ENCODE data around the gene ECSCR. TPM values are rescaled to one million over a fixed set of nuclear protein-coding genes. Genes with fewer than 3 reads are reported as not detected.

Gene ECSCR
- total RNA-seq, 1 donor from 2014 or later, result not detected

DNA sequence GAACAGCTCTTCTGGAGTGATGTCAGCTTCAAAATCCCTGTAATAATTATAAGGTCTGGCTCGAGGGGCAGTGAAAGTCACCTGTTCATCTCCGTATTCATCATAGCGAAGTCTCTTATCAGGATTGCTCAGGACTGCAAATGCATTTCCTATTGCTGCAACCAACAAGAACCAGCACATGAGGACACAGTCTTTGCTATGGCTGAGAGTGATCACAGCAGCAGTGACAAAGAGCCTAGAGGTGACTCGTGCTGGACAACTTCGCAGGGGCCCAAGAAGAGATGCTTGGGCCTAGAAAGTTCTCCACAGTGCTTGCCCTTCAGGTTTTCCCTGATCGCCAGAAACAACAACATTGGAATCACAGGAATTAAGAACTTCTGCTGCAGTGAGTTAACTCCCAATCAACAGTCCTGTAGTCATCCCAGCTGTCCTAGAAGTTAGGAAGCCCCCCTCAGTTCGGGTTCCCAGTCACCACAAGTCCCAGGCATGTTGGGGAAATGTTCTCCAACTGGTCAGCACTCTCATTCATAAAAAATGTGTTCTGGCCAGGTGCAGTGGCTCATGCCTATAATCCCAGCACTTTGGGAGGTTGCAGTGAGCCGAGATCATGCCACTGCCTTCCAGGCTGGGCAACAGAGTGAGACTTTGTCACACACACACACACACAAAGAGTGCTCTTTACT, 36.2 kb downstream of the ECSCR start:
- no peaks in the 10 kb centered on the region for H3K27me3 ChIP-seq (ENCODE audit: control insufficient read depth, insufficient read depth, low read length)
- FAIRE-seq, result no peak
- H3K4me3 ChIP-seq (ENCODE audit: low read depth, low read length), result no peak overlapping the region
- no peaks in the 10 kb centered on the region for H3K36me3 ChIP-seq (ENCODE audit: control insufficient read depth, insufficient read depth, low read length)
- DNase-seq (ENCODE audit: low read depth), result peak; percentile 36
- TF ChIP-seq, protein P1, sequence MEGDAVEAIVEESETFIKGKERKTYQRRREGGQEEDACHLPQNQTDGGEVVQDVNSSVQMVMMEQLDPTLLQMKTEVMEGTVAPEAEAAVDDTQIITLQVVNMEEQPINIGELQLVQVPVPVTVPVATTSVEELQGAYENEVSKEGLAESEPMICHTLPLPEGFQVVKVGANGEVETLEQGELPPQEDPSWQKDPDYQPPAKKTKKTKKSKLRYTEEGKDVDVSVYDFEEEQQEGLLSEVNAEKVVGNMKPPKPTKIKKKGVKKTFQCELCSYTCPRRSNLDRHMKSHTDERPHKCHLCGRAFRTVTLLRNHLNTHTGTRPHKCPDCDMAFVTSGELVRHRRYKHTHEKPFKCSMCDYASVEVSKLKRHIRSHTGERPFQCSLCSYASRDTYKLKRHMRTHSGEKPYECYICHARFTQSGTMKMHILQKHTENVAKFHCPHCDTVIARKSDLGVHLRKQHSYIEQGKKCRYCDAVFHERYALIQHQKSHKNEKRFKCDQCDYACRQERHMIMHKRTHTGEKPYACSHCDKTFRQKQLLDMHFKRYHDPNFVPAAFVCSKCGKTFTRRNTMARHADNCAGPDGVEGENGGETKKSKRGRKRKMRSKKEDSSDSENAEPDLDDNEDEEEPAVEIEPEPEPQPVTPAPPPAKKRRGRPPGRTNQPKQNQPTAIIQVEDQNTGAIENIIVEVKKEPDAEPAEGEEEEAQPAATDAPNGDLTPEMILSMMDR (IDR thresholded peaks at IDR 0.05; ENCODE audit: insufficient read depth, low read length, severe bottlenecking), result no peak

- no peaks in the 10 kb centered on the region for H3K27me3 ChIP-seq (ENCODE audit: control insufficient read depth, insufficient read depth, low read length)
- no peak for DNase-seq (ENCODE audit: low read depth)
- no peak for FAIRE-seq
- TF ChIP-seq, protein P1 (IDR thresholded peaks at IDR 0.05; ENCODE audit: insufficient read depth, low read length, severe bottlenecking), result no peak
- H3K4me3 ChIP-seq (ENCODE audit: low read depth, low read length), result no peak overlapping the region
- H3K36me3 ChIP-seq (ENCODE audit: control insufficient read depth, insufficient read depth, low read length), result no peaks in the 10 kb centered on the region
Measured at GRCh38 chr5:139425497-139425896, 37.0 kb downstream of the ECSCR start.

DNA sequence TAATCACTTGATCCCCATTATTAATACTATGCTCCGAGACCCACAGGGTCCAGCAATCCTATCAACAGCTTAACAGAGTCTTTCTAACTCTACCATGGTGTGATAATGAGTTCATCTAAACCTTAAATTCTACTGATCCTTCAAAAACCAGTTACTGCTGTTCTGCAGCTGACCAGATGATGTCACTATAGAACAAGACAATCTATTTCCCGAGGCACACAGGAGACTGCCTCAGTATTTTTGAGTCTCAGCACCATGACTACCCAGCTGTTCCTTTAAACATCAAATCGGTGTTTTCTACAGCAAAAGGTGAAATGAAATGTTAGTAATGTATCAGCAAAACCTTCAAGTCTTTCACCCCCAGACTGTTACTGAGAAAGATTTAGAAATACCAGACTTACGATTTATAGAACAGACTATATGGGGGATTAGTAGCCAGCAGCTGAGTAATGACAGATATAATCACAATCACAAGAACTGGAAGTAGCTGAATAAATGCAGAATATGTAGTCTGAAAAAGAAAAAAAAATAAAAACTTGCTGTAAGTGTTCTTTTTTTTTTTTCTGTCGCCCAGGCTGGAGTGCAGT, 40.1 kb downstream of the ECSCR start:
- FAIRE-seq (no peak), DNase-seq (ENCODE audit: low read depth) (peak; percentile 70)
- Histone ChIP-seq H3K4me3 (ENCODE audit: low read depth, low read length) (no peak overlapping the region), H3K27me3 (ENCODE audit: control insufficient read depth, insufficient read depth, low read length) (no peaks in the 10 kb centered on the region), H3K36me3 (ENCODE audit: control insufficient read depth, insufficient read depth, low read length) (no peaks in the 10 kb centered on the region)
- TF ChIP-seq, protein P1 (IDR thresholded peaks at IDR 0.05; ENCODE audit: insufficient read depth, low read length, severe bottlenecking), result peak; percentile 71

GRCh38 chr5:139419226-139420192, 43.0 kb downstream of the ECSCR start:
- DNase-seq (ENCODE audit: low read depth) (no peak), FAIRE-seq (no peak)
- Histone ChIP-seq H3K4me3 (ENCODE audit: low read depth, low read length) (no peak overlapping the region), H3K27me3 (ENCODE audit: control insufficient read depth, insufficient read depth, low read length) (no peaks in the 10 kb centered on the region), H3K36me3 (ENCODE audit: control insufficient read depth, insufficient read depth, low read length) (no peaks in the 10 kb centered on the region)
- TF ChIP-seq, protein P1 (IDR thresholded peaks at IDR 0.05; ENCODE audit: insufficient read depth, low read length, severe bottlenecking), result no peak

DNA sequence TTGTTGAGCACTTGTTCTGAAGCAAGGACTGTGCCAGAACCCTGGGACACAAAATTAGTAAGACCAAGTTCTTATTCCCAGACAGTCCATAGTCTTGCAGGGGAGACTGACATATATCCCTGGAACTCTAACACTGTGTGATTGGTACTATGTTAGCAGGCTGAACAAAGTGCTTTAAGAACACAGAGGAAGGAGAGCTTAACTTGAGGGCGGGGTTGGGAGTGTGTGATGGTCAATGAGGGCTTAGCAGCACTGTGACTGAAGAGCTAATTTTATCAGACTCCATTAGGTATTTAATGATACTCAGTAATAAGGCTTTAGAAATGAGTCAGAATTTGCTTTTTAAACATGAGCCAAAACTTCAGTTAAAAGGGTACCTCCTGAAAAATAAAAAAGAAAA, 43.8 kb downstream of the ECSCR start:
- no peak for FAIRE-seq

More for the DNA sequence above, 43.8 kb downstream of the ECSCR start:
- TF ChIP-seq, protein P1 (IDR thresholded peaks at IDR 0.05; ENCODE audit: insufficient read depth, low read length, severe bottlenecking), result no peak
- no peaks in the 10 kb centered on the region for H3K27me3 ChIP-seq (ENCODE audit: control insufficient read depth, insufficient read depth, low read length)
- H3K4me3 ChIP-seq (ENCODE audit: low read depth, low read length), result no peak overlapping the region
- no peaks in the 10 kb centered on the region for H3K36me3 ChIP-seq (ENCODE audit: control insufficient read depth, insufficient read depth, low read length)
- DNase-seq (ENCODE audit: low read depth), result no peak
